NCI-H446 treated with DMSO at 0.1 percent for 48 hours (cell line): ENCODE data around the gene CD248.
A peak's percentile ranks its signal among the peaks of the same experiment; 100 is the strongest.
"Not testable (repeated sequence)": the region's sequence is repeated elsewhere in the genome, so short reads cannot be mapped to it uniquely, and the experiment has no call there.

Source experiments
- DNase-seq: peaks from one replicate; lab custom pipeline; 2025; lab: John Stamatoyannopoulos, UW

CD248 gene

DNA sequence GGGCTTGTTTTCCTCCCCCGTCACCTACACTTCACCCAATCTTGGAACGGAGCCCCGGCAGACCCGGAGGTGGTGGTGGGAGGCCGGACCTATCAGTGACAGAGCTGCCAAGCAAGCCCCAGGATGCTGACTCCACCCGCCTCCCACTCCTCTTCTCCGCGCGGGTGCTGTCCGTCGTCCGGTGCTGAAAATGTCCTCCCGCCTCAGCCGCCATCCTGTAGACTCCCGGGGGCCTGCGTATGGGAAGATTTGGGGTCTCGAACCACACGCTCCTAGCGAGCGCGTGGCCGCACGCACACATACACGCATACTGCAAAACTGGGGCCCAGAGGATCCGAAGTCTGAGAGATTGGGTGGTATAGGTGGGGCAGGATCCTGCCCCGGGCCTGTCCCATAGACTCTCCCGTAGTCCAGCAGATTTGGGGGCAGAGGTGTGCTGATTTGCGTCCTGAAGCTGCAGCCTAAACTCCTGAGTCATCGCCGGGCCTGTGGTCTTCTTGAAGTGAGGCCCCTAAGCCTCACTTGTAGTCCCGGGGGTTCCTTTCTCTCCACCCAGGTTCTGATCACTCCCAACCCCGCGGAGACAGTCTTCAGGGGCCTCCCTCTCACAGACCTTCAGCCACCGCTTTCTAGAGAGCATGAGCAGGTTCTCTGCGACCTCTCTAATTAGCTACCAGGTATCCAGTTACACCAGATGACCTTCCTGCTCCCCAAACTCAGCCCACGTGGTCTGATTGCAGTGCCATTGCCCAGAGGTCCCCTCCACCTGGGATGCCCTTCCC lies 27.1 kb downstream of the CD248 start:
- DNase-seq: no peak

DNA sequence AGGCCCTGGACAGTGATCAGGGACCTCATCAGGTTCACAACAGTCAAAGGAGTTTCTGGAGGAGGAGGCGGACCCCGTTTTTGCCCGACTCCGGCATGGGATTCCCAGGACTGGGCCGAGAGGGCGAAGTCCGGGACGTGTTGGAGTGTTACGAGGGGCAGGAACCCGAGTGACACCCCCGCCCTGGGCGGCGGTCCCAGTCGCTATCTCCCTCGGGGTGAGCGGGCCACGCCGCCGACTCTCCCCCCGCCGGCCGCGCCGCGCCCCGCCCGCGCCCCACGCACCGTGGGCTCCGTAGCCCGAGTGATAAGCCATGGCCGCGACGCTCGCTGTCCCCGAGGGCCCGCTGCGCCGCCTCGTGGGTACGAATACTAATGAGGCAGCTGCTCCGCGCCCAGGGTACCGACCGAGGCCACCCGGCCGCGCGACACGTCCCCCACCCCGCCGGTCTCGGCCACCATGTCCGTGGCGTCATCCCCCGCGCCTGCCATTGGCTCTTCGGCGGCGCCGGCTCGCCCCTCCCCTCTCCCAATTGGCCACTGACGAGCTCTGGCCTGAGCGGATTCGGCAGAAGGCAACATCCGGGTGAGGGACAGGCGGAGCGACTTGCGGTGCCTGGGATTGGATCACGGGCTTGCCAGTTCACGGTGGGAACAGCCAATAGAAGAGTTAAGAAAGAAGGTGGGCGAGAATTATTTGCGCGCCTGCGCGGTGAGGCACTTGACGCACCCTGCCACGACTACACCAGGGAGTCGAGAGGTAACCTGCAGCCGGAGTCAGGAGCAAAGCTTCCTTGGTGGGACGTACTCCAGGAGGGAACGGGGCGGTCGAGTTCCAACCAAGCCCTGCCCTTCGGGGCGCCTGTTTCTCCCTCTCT lies 27.9 kb downstream of the CD248 start, which contains the start of gene YIF1A:
Gene YIF1A (minus strand): TSS at position 473 of the 877 bp plus-strand sequence. CDS start 158 bp downstream, at position 315.
- peak; percentile 99 for DNase-seq

DNA sequence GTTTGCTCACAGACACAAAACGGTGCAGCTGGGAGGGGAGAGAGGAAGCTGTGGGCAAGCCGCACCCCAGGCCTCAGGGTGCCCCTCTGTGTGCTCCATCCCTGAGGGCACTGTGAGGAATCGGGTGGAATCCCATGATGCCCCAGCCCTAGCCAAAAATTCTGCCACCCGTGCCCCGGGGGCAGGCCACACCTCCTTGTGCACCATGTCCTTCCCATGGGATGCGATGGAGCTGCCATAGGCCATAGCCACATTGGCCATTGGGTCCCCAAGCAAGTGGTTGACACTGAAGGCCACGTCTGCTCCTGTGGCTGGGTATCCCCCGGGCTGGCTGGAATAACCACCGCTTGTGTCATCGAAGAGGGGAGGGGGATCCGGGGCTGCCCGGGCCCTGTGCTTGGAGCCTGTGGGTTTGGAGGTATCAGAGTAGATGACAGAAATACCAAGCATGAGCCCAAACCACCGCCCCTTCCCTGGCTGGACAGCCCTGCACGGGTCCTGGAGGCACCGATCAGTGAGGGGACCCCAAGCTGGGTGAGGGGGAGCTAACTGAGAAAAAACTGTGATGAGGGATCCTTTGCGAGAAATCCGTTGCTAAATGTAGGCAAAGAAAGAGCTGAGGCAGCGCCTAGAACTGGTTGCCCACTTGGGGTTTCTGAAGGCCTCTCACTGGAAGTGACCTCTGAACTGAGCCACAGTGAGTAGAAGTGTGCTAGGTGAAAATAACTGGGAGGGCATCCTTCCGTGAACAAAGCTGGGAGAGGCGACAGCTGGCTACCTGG lies 28.8 kb downstream of the CD248 start:
- no peak for DNase-seq

DNA sequence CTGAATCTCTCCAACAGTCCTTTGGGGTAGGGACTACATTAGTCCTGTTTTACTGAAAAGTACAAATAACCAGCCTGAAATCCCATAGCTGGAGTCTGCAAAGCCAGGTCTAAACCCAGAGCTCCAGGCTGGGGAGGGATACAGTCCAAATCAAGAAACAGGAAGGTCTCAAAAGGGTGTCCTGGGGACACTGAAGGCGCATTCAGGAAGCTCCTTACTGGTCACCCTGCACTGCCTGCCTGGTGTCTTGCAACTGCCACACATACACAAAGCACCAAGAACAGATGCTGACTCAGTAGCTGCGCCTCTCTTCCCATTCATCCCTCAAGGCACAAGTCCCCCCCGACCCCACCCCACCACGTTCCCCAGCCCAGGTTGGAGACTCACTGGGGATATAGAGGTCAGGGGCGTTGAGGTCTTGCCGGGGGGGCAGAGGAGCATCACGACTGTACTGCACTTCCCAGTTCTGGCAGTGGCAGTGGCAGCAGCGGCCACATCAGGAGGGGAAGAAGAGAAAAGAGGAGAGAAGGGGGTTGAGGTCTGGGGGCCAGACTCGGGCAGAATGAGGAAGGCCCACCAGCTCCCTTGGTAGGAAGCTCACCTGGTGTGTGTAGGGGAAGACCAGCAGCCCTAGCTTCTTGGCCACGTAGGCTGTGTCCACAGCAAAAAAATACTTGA lies 29.5 kb downstream of the CD248 start:
- DNase-seq: no peak

DNA sequence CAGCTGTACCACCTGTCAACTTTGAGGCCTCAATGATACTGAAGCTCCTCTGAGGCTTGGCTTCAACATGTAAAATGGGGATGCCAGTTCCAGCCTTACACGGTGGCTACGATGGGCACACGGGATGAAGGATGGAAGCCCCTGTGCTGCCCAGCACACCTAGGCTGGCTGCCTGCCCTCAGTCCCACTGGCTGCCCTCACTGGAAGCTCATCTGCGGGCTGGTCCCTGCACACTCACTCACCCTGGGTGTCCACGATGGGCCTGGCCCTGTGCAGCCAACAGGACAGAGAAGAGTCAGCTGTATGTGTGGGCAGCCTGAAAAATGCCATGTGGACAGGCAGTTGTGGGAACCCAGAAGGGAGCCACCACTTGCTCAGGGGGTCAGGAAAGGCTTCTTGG lies 30.1 kb downstream of the CD248 start:
- no peak for DNase-seq

DNA sequence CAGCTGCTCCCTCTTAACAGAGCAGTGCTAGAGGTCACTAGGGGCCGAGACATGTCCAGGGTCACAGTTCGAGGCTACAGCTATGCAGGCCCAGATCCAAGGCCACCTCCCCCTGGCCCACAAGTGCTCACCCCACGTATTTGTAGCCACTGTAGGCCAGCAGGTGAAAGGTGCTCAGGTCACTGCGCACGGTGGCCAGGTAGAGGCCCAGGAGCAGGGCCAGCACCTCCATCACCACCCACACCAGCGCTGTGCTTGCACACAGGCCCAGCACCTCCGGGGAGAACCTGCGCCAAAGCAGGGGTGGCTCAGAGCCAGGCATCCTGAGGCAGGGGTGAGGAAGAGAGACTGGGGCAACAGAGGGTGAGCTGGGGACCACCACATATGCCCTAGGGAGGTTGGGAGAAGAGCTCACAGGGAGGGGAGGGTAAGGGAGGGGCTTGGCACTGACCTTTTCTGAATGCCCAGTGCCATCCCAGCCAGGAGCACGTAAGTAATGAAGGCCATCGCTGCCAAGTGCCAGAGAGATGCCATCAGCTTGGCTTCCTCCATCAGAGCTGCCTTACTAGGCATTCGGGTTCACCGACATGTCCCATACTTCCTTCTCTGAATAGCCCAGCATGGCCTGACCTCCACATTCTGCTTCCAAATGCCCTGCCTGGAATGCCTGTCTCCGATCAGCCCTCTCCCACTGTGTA lies 31.4 kb downstream of the CD248 start:
- no peak for DNase-seq

DNA sequence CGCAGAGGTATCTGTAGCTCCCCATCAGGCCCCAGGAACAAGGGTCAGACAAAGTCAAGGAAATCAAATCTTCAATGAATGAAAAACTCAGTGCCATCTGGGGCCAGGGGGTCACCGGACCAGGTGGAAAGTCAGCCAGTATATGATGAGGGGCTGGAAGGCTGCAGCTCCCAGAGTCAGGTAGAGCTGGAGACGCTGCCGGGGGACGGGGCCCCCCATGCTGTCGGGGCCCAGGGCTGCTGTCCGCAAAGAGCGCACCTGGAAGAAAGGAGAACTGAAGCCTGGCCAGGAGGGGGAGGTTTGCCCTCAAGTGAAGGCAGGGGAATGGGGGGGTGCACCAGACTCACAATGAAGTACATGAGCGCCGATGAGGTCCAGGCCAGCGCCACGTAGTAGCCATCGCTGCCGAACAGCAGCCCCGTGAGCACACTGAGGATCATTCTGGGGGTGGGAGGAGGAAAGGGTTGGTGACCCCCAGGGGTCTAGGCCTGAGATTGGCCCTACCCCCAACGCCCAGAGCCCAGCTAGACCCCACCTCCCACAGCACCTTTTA lies 32.2 kb downstream of the CD248 start:
- no peak for DNase-seq

DNA sequence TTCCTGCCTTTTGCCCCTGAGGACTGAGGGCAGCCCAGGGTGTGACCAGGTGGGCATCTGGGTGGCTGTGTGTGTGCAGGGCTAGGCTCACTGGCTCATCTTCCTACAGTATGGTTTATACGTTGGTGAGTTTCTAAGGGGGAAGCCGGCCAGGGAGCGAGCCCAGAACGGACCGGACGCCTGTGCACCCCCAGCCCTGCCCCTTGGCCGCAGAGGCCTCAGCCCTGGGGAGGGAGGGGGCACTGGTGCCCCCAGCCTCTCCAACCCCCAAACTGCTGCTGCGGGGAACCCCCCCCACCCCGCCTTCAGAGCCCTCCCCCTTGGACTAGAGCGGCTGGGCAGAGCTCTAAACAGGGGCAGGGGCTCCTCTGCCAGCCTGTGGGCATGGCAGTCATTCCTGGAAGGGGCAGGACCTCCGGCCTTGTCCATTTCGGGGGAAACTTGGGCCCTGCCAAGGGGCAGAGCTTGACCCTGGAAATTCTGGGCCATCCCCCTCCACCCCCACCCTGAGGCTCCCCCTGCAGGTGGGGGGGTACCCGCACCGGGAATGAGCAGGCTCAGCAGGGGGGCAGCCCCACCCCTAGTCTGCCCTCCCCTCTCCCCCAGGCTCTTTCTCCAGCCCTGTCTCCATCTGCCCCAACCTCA lies 33.3 kb downstream of the CD248 start:
- no peak for DNase-seq

DNA sequence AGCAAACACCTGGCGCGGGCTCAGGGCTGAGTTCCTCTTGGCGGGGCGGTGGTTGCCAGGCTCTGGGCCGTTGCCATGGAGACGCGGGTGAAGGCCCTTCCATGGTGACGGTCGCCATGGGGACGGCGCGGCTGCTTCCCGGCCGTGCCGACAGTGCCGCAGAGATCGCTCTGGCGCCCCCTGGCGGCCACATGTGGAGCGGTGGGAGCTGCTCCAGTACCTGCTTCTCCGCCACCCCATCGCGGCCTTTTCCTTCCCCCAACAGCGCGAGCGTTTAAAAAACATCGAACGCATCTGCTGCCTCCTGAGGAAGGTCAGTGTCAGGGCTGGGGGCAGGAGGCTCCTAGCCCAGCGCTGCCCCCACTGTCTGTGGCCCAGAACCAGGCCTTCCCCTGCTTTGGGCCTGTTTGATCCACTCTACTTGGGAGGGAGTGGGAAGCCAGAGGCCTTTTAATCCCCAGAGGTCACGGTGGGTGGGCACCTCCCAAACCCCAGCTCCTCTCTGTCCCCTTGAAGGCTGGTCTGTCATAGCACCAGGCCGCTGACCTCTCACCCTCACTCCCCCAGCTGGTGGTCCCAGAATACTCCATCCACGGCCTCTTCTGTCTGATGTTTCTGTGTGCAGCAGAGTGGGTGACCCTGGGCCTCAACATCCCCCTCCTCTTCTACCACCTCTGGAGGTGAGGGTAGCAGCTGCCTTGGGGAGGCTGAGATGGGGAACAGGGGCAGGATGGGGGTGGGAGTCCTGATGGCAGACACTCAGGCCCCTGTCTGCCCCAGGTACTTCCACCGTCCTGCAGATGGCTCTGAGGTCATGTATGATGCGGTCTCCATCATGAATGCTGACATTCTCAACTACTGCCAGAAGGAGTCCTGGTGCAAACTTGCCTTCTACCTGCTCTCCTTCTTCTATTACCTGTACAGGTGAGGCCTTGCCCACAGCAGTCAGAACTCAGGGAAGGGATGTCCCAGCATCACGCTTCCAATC lies 34.1 kb downstream of the CD248 start:
- peak; percentile 88 for DNase-seq

DNA sequence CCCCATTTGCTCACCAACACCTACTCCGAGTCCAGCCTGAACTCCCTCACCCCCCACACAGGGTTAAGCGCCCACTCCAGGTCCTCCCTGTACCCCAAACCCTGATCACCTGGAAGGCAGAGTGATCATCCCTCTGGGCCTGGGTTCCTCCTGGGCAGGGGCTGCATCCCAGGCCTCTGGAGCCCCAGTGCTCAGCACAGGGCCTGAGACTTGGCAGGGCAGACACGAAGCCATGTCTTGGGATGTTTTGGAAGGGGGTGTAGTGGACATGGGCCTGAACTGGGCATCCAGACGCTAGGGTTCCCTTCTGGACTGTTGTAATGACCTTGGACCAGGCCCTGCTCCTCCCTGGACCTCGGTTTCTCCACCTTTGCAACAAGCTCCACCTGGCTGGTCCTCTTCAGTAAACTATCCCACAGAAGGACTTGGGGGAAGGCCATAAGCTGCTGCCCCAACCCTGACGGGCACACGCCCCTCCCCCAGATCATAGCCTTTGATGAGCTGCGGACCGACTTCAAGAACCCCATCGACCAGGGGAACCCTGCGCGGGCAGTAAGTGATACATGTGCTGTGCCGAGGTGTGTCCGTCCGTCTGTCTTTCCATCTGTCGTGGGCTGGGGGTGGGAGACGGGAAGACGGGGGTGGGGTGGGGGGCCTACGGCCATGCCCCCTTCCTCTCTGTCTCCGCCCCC lies 34.9 kb downstream of the CD248 start:
- DNase-seq: no peak

DNA sequence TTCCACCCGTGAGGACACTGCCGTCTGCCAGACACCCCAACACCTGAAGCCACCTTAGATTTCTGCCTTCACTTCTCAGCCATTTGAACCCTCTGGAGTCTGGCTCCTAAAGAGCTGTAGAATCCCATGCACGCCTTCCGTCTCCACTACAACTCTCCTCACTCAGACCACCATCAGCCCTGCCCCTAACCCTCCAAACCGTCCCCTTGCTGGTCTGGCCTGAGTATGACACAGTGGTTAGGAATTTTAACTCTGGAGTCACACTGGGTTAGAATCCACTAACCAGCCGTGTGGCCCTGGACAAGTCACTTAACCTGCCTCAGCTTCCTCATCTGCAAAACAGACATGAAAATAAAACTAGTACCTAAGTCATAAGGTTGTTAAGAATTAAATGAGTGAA lies 35.8 kb downstream of the CD248 start:
- no peak for DNase-seq

DNA sequence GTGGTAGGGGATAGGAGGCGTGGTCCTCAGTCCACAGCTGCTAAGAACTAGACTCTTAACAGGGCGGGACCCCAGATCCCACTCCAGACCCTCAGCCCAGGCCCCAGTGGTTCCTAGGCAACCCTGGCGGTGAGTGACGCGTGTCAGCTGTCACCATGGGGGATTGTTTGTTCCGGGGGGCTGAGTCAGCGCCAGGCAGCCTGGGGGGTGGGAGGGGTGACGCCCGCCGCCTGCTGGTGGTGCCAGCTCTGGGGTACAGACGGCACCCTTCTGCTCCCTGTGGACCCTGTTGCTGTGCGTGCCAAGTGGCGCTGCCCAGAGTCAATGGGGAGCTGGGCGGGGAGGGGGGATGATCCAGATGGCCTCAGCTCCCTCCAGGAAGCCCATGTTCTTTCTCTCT lies 36.4 kb downstream of the CD248 start:
- DNase-seq: peak; percentile 46

DNA sequence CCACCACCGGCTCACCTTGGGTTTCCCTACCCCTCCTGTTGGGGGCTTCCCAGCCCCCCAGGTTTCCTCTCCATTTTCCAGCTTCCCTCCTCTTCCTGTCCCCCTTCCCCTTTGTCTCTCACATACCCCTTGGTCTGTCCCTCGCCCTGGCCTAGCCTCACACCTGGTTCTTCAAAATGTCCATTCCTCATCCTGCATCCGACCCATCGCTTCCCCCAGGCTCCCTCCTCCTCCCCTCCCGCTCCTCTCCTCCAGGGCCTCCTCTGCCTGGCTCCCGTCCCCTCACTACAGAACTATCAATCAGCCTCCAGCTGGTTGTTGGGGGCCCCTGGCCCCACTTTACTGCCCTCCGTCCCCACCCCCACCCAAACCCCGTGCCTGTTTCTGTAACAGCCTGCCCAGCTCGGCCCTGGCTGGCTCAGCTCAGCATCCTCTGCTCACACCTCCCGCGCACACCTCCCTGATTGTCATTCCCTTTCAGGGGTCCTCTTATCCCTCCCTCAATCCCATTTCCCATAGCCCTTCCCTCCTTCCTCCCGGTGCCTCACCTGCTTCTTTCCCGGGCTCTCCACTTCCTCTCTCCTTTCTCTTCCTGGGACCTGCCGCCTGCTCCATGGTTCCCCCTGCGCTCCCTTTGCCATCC lies 37.6 kb downstream of the CD248 start:
- no peak for DNase-seq

DNA sequence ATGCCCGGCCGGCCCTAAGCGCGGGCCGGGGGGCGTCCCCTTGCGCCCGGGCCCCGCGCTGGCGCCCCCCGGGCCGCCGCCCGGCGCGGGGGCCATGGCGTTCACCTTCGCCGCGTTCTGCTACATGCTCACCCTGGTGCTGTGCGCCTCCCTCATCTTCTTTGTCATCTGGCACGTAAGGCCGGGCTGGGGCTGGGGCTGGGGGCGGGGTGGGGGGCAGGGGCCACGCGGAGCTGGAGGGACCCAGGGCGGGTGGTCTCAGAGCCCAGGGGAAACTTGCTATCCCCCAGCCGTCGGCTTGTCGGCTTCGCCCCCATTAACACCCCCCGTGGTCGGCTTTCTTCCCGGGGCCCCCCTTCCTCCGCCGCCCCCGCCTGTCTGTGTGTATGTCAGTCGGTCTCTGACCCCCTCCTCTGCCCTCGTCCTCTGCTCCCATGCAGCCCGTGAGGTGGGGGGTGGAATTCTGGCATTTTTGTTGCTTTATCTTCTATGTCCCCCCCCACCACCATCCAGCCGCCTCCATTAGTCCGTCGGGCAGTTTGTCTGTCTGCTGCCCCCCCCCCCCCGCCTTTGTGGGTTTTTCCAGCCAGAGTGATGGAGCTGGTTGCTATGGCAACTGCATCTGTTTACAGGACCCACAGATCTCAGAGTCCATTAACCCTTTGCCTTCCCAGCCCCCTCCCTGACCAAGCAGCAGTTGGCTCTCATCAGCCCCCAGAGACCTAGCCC lies 38.3 kb downstream of the CD248 start:
- no peak for DNase-seq

DNA sequence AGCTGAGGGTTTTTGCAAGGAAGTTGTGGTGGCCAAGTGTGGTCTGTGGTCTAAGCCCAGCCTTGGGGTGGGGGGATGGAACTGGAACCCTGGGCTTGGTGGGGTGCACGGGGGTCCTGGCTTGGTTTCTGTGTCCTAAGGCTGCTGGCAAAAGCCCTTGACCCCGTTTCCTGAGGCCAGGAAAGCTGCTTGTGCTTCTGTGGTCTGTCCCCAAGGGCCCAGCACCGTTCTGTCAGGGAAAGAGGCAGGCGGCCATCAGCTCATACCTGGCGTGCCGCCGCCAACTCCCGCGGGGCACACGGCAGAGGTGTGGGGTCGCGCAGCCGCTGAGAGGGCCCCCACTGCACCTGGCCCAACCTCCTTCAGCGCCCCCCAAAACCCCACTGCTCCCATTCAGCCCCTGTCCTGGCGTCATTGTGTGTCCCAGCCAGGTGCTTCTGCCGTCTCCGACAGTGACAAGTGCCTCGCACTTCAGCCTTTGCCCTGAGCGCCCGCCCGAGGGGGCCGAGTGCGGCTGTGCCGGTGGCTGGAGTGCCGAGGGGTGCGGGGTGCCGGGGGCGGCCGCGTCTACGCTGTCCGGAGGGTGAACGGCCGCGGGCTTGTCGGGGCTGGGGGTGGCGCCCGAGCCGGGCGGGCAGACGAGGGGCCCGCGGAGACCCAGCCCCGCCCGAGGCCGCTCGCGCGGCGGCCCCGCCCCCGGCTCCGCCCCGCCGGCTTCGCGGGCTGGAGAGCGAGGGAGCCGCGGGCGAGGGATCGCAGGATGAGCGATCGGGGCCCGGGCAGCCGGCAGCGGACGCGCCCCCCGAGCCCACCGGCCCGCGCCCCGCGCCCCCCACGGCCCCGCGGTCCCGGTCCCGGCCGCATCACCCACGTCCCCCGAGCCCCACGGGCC lies 39.1 kb downstream of the CD248 start, which contains the start of gene CNIH2:
Gene CNIH2 (plus strand): TSS at position 705 of the 892 bp plus-strand sequence. CDS start 282 bp downstream, outside the sequence.
- no peak for DNase-seq

DNA sequence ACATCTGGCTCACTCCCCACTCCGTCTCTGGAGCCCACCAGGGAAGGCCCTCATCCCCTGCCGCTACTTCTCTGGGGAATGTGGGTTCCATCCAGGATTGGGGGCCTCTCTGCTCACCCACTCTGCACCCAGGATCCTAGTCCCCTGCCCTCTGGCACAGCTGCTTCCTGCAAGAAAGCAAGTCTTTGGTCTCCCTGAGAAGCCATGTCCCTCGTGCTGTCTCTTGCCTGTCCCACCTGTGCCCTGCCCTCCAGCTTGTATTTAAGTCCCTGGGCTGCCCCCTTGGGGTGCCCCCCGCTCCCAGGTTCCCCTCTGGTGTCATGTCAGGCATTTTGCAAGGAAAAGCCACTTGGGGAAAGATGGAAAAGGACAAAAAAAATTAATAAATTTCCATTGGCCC lies 39.8 kb downstream of the CD248 start:
- DNase-seq: not testable (repeated sequence)
